ENCODE results near the gene ARAF. TPM values are rescaled to one million over a fixed set of nuclear protein-coding genes. Genes with fewer than 3 reads are reported as not detected.
"Not testable (repeated sequence)": the region's sequence is repeated elsewhere in the genome, so short reads cannot be mapped to it uniquely, and the experiment has no call there.

The ARAF gene
- polyA plus RNA-seq, 1 donor: 45.0 TPM

DNA sequence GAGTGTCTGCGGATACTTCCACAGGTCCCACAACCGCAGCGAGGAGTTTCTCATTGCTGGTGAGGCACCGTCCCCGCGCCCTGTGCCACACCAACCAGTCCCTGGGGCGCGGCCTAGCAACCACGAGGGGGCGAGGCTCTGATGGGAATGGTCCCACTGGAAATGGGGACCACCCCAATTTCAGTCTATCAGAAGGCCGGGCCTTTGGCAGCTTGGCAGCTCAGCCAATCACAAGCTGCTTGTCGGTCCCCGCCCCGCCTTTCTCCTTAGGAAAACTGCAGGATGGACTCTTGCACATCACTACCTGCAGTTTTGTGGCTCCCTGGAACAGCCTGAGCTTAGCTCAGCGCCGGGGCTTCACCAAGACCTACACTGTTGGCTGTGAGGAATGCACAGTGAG is 24.3 kb downstream of the ARAF start:
- no peak for DNase-seq (ENCODE audit: low read depth)

DNA sequence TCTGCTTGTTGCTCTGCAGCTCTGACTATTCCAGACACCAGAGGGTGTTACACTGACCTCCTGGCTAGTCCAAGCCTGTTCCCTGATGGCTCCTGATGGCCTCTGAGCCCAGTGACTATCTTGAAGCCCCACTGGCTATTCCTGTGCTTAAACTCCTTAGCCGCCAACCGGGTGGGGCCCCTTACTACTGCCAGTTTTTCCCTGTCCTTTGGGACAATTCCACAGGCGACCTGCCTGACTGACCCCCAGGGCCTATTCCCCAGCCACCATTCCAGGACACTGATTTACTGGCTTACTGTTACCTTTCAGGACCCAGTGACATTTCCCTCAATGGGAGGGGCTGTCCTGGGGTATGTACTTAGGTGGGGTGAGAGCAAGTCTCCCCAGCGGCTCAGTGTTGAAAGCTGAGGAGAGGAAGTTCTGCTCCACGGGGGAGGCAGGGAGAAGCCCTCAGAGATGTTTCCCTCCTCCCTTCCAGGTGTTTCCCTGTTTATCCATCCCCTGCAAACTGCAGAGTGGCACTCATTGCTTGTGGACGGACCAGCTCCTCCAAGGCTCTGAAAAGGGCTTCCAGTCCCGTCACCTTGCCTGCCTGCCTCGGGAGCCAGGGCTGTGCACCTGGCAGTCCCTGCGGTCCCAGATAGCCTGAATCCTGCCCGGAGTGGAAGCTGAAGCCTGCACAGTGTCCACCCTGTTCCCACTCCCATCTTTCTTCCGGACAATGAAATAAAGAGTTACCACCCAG is 25.2 kb downstream of the ARAF start:
- DNase-seq (ENCODE audit: low read depth): no peak

DNA sequence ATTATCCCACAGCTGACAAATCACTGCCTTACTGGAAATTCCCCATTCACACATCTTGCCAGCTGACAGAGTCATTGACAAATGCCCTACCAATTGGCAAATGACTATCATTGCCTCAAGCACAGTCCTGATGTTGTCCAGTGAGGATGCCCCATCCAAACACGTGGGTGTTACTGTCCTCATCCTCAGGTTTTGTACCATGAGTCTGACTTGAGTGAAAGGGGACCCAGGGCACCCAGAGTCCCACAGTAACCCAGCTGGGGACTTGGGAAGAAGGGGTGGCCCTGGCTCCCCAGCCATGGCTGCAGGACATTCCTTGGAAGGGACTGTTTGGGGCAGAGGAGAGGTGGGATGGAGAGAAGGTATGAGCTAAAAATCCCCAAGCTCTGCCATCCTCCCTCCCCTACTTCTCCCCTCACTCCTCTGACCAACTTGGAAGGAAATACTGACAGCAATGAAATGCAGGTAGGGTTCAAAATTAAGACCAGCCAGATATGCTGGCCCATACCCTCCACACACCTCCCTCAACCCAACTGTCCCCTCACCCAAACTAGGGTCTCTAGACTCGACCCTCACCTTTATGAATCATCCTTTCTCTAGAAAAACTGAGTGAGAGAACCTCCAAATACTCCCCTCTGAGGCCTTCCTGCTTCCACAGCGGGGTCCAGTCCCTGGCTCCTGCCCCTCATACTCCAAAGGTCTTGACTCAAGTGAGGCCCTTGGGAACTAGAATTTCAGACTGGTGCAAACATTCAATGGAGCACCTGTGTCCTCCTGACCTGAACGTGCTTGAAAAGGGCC is 26.3 kb downstream of the ARAF start:
- no peak for DNase-seq (ENCODE audit: low read depth)

DNA sequence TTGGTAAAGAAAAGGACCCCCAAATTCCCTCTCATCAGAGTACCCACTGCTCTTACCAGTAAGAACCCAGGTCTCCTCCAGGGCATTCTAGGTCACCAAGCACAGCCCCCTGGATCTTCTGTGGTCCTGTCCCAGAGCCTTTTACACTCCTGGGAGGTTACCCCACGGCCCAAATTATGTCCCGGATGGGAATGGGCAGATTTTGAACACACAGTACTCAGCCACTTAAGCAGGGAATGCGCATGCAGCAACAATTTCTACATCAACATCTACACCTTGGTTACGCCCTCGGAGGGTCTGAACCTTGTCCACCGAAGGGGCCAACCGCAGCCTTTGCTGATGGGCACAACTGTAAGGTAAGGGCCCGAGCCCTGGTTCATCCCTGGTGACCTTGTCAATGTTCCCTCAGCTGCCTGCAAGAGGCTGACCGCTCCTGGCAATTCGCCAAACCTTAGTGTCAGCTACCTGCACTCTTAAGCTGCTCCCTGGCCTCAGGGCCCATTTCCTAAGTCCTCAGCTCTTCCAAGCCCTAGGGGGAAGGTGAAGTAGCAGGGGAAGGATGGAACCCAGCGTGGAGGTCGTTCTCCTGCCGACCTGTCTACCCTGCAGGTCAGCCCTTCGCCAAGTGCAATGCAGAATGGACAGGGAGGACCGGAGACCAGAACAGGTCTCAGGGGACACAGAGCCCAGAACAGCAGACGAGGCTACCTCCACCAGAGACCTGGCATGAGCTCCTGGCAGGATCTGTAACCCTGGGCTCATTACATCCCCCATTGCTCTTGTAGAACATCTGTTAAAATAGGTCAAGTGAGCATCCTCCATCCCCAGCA is 27.1 kb downstream of the ARAF start:
- DNase-seq (ENCODE audit: low read depth): no peak

DNA sequence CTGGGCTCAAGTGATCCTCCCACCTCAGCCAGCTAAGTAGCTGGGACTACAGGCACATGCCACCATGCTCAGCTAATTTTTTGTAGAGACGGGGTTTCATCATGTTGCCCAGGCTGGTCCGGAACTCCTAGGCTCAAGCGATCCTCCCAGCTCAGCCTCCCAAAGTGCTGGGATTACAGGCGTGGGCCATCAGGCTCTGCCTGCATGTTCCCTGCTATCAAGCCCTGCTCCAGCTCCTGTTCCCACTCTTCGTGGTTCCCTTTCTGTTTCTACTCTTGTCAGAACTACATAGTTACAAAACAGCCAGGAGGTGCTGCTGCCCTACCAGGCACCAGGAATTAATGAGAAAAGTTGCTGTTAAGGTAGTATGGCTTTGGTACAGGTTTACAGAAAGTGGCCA is 30.0 kb downstream of the ARAF start:
- no peak for DNase-seq (ENCODE audit: low read depth)

DNA sequence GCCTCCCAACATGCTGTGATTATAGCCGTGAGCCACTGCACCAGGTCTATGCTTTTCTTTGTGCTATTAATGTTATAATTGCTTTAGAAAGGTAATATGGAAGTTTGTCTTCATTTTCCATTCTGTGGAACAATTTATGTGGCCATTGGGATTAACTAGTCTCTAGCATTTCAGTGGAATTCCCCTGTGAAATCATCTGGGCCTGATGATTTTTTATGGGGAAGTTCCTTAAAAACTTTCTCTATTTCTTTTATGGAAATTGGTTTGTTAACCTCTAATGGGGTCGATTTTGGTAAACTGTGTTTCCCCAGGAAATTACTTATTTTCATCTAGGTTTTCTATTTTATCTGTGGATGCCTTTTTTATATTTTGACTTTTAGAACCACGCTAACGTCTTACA is 32.5 kb downstream of the ARAF start:
- DNase-seq (ENCODE audit: low read depth): no peak

DNA sequence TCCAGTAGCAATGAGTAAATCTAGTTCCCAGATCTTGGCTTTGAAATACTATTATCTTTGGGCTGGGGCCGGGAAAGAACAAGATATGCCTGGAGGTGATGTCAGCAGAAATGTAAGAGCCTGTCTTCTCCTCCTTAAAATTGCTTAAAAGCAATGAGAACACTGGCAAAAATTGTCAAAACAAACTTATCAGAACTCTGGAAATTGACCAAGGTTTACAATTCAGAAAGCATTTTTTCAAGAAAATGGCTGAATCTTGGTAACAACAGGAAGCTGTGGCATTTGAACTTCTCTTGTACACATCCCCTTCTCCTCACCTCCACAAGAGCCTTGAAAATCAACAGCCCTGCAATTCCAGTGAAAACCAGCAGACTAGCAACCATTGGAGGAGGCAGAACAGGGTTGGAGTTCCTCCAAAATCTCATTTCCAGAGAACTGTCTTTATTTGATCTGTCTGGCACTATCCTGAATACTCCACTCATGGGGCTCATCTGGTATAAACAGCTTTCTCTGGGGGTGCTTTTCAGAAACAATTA is 34.8 kb downstream of the ARAF start:
- no peak for DNase-seq (ENCODE audit: low read depth)

DNA sequence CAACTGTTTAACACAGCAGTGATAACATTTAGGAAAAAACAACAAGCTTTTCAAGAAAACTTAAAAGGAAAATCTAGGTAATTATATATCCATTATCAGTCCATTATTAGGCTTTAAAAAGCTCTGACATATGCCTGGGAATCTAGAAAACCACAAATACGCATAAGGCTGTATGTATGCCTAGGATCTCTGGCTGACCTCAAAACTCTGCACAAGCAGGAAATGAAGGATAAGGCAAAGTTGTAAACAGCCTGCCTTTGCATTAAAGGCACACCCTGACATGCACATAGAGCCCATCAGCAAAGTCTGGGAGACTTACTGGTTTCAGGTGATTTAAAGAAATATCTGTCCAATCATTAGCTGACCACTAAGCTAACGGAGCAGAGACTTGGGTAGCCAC is 35.3 kb downstream of the ARAF start:
- no peak for DNase-seq (ENCODE audit: low read depth)

DNA sequence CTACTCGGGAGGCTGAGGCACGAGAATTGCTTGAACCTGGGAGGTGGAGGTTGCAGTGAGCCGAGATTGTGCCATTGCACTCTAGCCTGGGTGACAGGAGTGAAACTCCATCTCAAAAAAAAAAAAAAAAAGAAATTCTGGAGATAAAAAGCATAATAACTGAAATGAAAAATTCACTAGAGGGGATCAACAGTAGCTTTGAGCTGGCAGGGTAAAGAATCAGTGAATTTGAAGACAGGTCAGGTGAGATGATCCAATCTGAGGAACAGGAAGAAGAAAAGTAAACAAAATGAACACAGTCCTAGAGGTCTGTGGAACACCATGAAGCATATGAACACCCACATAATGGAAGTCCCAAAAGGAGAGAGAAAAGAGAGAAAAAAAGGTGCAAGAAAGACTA is 36.2 kb downstream of the ARAF start:
- DNase-seq (ENCODE audit: low read depth): no peak

DNA sequence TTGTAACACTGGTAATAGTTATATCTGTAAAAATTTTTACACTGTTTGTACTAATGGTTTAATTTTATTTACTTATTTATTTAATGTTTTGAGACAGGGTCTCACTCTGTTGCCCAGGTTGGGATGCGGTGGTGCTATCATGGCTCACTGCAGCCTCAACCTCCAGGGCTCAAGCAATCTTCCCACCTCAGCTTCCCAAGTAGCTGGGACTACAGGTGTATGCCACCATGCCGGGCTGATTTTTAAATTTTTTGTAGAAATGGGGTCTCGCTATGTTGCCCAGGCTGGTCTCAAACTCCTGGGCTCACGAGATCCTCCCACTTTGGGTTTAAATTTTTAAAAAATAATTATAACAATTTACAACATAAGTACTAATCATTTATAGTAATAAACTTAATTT is 42.1 kb downstream of the ARAF start:
- DNase-seq (ENCODE audit: low read depth): not testable (repeated sequence)

DNA sequence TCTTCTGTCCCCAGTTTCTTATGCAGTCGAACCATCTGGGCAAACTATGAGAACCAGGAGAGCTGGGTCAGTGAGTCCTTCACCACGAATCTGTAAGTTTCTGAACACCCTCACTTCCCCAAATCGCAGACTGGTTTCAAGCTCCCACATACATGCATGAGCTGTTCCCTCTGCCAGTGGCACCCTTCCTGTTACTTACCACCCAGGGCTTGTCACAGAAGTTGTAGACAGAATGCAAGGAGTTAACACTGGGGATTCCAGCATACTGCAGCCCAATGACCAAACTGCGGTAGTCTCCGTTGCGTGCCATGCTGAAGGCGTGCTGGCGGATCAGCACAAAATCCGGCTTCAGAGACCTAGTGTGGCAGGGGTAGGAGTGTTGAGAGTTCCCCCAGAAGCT is 44.0 kb downstream of the ARAF start:
- DNase-seq (ENCODE audit: low read depth): no peak

DNA sequence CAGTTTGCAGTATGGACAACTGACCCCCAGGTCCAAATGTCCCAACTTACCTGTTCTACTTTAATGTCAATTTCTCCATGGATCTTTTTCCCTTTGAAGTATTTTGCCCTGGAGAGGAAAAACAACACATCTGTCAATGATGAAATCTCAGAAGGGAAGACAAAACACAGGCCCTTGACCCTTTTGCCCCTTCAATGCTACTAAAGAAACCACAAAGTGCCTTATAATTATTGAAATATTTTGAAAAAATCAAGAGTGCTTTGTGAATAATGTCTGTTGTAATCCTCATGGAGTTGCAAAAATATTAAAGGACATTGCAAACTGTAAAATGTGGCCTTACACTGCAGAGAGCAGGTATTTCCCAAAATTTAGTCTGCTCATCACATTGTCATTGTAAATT is 46.1 kb downstream of the ARAF start:
- DNase-seq (ENCODE audit: low read depth): no peak

DNA sequence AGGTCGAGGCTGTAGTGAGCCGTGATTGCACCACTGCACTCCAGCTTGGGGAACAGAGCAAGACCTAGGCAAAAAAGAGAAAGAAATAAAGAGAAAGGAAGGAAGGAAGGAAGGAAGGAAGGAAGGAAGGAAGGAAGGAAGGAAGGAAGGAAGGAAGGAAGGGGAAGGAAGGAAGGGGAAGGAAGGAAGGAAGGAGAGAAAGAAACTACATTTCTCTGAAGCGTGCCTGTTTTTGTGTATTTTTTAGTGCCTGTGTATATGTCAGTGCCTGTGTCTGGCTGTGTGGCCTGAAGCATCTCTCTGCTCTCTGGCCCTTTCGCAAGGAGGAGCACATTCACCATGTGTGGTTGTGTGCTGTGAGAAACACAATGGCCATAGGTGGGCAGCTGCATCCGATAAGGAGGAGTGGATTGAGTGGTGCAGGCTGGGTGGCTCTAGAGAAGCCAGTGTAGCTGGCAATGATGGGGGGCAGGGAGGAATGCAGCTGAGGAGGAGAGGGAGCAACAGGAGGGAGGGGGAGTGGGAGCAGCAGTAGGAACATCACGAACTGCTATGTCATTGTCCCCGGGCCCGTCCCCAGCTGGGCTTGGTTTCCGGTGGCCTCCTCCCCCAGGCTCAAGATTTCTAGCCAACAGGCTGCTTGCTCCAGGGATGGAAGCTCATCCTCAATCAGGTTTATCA is 47.3 kb downstream of the ARAF start:
- no peak for DNase-seq (ENCODE audit: low read depth)

DNA sequence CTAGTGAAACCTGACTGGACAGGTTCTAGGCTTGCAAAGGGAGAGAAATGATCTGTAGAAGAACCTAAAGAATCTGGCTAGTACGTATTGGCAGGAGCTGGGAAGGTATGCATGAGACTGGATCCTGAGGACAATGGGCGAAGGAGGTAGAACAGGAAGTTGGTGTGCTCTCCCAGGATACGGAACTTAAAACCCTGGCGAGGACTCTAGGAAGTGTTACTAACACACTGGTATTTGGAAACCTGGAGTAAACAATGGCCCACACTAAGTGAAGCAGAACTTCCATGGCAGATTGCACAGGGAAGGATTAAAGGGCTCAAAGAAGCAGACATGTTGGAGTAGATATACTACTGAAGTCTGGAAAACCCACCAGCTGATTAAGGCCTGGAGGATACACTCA is 49.5 kb downstream of the ARAF start:
- DNase-seq (ENCODE audit: low read depth): no peak

DNA sequence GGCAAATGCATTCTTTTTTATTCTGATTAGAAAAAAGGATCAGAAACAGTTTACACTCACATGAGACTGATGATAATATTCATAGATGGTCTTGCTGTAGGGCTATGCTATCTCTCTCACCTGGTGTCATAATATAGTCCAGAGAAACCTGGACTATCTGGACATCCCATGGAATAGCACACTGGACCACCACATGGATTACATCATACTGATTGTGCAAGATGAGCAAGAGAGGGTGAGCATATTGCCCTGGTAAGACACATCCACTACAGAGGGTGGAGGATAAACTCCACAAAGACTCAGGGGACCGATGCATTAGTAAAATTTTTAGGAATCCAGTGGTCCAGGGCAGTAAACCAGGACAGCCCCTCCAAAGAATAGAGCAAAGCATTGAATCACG is 50.5 kb downstream of the ARAF start:
- DNase-seq (ENCODE audit: low read depth): no peak

DNA sequence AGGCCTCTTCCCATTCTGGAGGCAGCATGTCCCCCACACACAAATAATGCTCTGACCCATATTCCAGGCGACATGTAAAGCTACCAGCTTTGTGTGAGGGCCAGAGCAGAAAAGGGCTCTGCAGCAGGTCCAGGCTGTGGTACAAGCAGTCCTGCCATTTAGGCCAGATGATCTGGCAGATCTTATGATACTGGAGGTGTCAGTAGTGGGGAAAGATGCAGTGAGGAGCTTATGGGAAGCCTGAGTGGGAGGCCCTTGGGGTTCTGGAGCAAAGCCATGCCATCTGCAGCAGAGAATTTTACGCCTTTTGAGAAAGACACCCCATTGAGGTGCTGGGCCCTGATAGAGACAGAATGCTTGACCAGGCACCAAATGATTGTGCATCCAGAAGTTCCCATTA is 50.9 kb downstream of the ARAF start:
- DNase-seq (ENCODE audit: low read depth): no peak

DNA sequence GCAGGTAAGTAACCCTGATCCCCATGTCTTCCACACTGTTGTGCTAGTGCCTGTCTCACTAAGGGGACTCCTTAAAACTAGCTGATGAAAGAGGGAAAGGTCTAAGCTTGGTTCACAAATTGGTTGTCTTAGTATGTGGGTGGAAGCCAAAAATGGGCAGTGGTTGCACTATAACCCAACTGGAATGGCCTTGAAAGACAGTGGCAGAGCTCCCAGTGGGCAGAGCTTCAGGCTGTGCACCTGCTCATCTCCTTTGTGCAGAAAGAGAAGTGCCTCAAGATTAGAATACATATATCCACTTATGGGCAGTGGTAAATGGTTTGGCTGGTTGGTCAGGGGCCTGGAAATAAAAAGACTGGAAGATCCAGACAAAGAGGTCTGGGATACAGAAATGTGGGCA is 51.4 kb downstream of the ARAF start:
- DNase-seq (ENCODE audit: low read depth): no peak

DNA sequence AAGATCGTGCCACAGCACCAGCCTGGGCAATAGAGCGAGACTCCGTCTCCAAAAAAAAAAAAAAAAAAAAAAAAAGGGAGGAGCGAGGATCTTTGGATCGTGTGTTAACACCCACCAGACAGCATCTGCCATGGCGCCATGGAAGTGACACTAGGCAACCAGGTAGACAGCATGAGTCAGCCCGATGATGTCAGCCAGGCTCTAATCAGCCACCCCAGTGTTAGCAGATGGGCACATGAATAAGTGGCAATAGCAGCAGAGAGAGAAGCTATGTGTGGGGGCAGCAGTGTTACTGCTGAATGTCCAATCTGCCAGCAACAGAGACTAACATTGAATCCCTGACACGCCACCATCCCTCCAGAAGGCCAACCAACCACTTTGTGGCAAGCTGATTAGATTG is 52.1 kb downstream of the ARAF start:
- DNase-seq (ENCODE audit: low read depth): no peak

DNA sequence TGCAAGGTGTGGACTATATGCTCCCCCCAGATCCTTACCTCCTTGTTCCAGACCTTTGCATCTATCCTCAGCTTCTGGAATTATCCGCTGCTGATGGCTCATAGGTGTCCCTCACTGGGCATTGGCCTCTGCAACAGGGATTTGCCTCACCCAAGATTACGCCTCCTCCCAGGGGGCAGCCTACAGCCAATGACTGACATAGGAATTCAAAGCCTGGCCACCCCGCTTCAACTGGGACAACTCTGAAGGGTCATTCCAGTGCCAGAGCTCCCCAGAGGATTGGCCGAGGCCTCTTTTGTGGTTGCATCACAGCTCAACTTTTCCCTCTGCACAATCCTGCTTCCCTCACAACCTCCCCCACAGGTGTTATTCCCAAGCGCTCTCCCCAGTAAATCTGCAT is 53.6 kb downstream of the ARAF start:
- DNase-seq (ENCODE audit: low read depth): no peak

DNA sequence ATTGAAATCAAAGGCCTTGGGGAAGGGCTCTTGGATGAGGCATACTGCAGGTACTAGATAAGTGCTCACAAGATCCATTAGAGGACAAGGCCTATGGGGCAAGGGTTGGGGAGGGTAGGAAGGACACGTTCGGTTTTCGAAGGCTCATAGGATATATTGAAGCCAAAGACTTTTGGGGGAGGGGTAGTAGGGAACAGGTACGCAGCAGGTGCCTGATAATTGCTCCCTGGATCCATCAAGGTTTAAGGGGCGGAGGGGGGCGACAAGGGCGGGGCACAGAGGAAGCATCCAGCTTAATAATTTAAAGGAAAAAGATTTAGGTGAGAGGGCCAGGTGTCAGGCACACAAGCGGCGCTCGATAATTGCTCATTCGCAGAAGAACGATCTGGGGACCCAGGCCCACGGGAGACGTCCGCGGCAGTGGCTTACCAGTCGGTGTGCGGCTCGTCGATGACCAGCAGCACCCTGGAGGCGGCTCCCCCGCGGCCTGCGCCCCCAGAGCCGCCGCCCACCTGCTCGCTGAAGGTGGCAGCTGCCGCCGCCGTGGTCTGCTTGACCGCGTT is 58.0 kb downstream of the ARAF start:
- no peak for DNase-seq (ENCODE audit: low read depth)

Data from forelimb muscle (tissue), 1 donor.